Liver (tissue), 9 donors: ENCODE measurements around the gene AKAP13. TPM values are rescaled to one million over a fixed set of nuclear protein-coding genes. Genes with fewer than 3 reads are reported as not detected.
"Not testable (repeated sequence)": the region's sequence is repeated elsewhere in the genome, so short reads cannot be mapped to it uniquely, and the experiment has no call there.

ENCODE experiments used
- DNase-seq: peaks from one replicate; pipeline ENCODE4 v3.0.0-alpha.2; 2017; ENCODE audit warnings: low spot score
- H3K27ac ChIP-seq, 2 donors: one replicate each; pipeline ENCODE4 v1.7.0; 2013; ENCODE audit warnings: inconsistent platforms in 2 of 2, low read length in 2 of 2, control low read depth in 1 of 2, low read depth in 1 of 2, mild to moderate bottlenecking in 1 of 2
- H3K27me3 ChIP-seq, 4 donors: one replicate each; pipeline versions ENCODE4 v1.6.1 to v1.7.0; 2013; ENCODE audit warnings: low read length in 3 of 4, inconsistent platforms in 1 of 4, mild to moderate bottlenecking in 1 of 4, moderate library complexity in 1 of 4; ENCODE audit not compliant: control insufficient read depth in 4 of 4, insufficient read depth in 4 of 4
- H3K36me3 ChIP-seq, 4 donors: one replicate each; pipeline versions ENCODE4 v1.6.1 to v1.7.0; 2013; ENCODE audit warnings: low read length in 3 of 4, mild to moderate bottlenecking in 3 of 4, low read depth in 1 of 4, moderate library complexity in 1 of 4; ENCODE audit not compliant: control insufficient read depth in 4 of 4, insufficient read depth in 3 of 4
- H3K4me1 ChIP-seq, 4 donors: one replicate each; pipeline versions ENCODE4 v1.6.1 to v1.7.0; 2013; ENCODE audit warnings: low read length in 3 of 4, mild to moderate bottlenecking in 3 of 4, moderate library complexity in 1 of 4; ENCODE audit not compliant: control insufficient read depth in 4 of 4, insufficient read depth in 4 of 4
- H3K4me3 ChIP-seq, 3 donors: one replicate each; pipeline versions ENCODE4 v1.6.1 to v1.7.0; 2013; ENCODE audit warnings: low read length in 3 of 3, control low read depth in 1 of 3, low read depth in 1 of 3, mild to moderate bottlenecking in 1 of 3
- H3K9ac ChIP-seq, 2 donors: one replicate each; pipeline ENCODE4 v1.7.0; 2013; ENCODE audit warnings: low read length in 2 of 2, mild to moderate bottlenecking in 2 of 2, moderate library complexity in 2 of 2, control low read depth in 1 of 2, low read depth in 1 of 2
- H3K9me3 ChIP-seq, 4 donors: one replicate each; pipeline versions ENCODE4 v1.6.1 to v1.7.0; 2013; ENCODE audit warnings: low read length in 3 of 4; ENCODE audit not compliant: control insufficient read depth in 4 of 4
- FOXA2 ChIP-seq: IDR thresholded peaks from 2 replicates; pipeline ENCODE4 v1.6.1; 2016; ENCODE audit warnings: antibody characterized with exemption
- HNF4A ChIP-seq, 2 donors: conservative IDR thresholded peaks; 2 replicates each; pipeline ENCODE4 v1.6.1; 2016; ENCODE audit warnings: antibody characterized with exemption in 2 of 2, mild to moderate bottlenecking in 2 of 2
- MAX ChIP-seq: IDR thresholded peaks from 2 replicates; pipeline ENCODE4 v1.6.1; 2016; ENCODE audit warnings: antibody characterized with exemption
- RAD21 ChIP-seq, 2 donors: IDR thresholded peaks; 2 replicates each; pipeline ENCODE4 v1.6.1; 2016; ENCODE audit warnings: antibody characterized with exemption in 2 of 2, mild to moderate bottlenecking in 2 of 2
- RXRA ChIP-seq, 2 donors: IDR thresholded peaks; 2 replicates each; pipeline ENCODE4 v1.6.1; 2017 to 2018; ENCODE audit warnings: antibody characterized with exemption in 2 of 2, mild to moderate bottlenecking in 1 of 2
- SP1 ChIP-seq: IDR thresholded peaks from 2 replicates; pipeline ENCODE4 v1.6.1; 2018; ENCODE audit warnings: antibody characterized with exemption, mild to moderate bottlenecking
- YY1 ChIP-seq: IDR thresholded peaks from 2 replicates; pipeline ENCODE4 v1.6.1; 2016; ENCODE audit warnings: antibody characterized with exemption, mild to moderate bottlenecking
- WGBS: extraction: QIAGEN DNeasy Blood & Tissue Kit; methylation state at CpG from one replicate; pipeline ENCODE4 v1.1.7; 2013; 5-methylcytosine and 5-hydroxymethylcytosine counted together
- polyA plus RNA-seq, 2 donors: library from polyadenylated mRNA; stranded (reverse) in 1 of 2; unstranded in 1 of 2; fragments of 200-250 nt in 1 of 2; fragments of >200 nt in 1 of 2; fragmentation: Nextera tagmentation in 1 of 2; extraction: Ambion mirVana in 1 of 2; gene quantifications; one replicate each; pipeline versions ENCODE4 v1.2.1 to v1.2.3, GENCODE V29; 2013 to 2015
- total RNA-seq, 2 donors: library from RNA; depleted of rRNA; stranded (reverse); fragments of >200 nt; gene quantifications; one replicate each; pipeline ENCODE4 v1.2.3, GENCODE V29; 2014
- TF ChIP-seq, protein P1 (sequence below): IDR thresholded peaks from 2 replicates; pipeline ENCODE4 v1.6.1; 2016; ENCODE audit warnings: antibody characterized with exemption, mild to moderate bottlenecking
- donor health status: healthy.
- donor health status: healthy.
- donor health status: healthy.
- donor health status: healthy.
- donor health status: healthy.

The AKAP13 gene
- total and polyA plus RNA-seq, 4 donors = 18.6 to 92.3 (median 37.4) TPM

GRCh38 chr15:85344241-85344640 lies 36.2 kb upstream of the AKAP13 start:
- not testable (repeated sequence) for H3K27me3 ChIP-seq, H3K27ac ChIP-seq, H3K9ac ChIP-seq, H3K9me3 ChIP-seq, DNase-seq, H3K4me3 ChIP-seq, H3K36me3 ChIP-seq
- H3K4me1 ChIP-seq = peaks cover 4 to 36% (median 25%) of the 10 kb centered on the region in 4 donors
- WGBS = 97% methylated on average over 1 of the region's 1 CpG

- not testable (repeated sequence) for H3K27me3 ChIP-seq, H3K4me3 ChIP-seq, H3K27ac ChIP-seq, DNase-seq, H3K36me3 ChIP-seq, H3K9me3 ChIP-seq, H3K9ac ChIP-seq
- 41% methylated on average over 6 of the region's 6 CpGs for WGBS
- TF ChIP-seq RXRA (IDR thresholded peaks at IDR 0.05) (peak; percentile 57 to 84), SP1 (peak; percentile 36), MAX (peak; percentile 24), FOXA2 (peak; percentile 34), HNF4A (conservative IDR thresholded peaks at IDR 0.05) (peak; percentile 48 to 64), YY1 (peak; percentile 41), RAD21 (IDR thresholded peaks at IDR 0.05) (peak in 1 of 2 donors; percentile 10)
- TF ChIP-seq, protein P1, sequence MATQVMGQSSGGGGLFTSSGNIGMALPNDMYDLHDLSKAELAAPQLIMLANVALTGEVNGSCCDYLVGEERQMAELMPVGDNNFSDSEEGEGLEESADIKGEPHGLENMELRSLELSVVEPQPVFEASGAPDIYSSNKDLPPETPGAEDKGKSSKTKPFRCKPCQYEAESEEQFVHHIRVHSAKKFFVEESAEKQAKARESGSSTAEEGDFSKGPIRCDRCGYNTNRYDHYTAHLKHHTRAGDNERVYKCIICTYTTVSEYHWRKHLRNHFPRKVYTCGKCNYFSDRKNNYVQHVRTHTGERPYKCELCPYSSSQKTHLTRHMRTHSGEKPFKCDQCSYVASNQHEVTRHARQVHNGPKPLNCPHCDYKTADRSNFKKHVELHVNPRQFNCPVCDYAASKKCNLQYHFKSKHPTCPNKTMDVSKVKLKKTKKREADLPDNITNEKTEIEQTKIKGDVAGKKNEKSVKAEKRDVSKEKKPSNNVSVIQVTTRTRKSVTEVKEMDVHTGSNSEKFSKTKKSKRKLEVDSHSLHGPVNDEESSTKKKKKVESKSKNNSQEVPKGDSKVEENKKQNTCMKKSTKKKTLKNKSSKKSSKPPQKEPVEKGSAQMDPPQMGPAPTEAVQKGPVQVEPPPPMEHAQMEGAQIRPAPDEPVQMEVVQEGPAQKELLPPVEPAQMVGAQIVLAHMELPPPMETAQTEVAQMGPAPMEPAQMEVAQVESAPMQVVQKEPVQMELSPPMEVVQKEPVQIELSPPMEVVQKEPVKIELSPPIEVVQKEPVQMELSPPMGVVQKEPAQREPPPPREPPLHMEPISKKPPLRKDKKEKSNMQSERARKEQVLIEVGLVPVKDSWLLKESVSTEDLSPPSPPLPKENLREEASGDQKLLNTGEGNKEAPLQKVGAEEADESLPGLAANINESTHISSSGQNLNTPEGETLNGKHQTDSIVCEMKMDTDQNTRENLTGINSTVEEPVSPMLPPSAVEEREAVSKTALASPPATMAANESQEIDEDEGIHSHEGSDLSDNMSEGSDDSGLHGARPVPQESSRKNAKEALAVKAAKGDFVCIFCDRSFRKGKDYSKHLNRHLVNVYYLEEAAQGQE = peak; percentile 31
- peaks cover 4 to 37% (median 25%) of the 10 kb centered on the region in 4 donors for H3K4me1 ChIP-seq
These were observed 35.7 kb upstream of the AKAP13 start for GRCh38 chr15:85344653-85345114.

DNA sequence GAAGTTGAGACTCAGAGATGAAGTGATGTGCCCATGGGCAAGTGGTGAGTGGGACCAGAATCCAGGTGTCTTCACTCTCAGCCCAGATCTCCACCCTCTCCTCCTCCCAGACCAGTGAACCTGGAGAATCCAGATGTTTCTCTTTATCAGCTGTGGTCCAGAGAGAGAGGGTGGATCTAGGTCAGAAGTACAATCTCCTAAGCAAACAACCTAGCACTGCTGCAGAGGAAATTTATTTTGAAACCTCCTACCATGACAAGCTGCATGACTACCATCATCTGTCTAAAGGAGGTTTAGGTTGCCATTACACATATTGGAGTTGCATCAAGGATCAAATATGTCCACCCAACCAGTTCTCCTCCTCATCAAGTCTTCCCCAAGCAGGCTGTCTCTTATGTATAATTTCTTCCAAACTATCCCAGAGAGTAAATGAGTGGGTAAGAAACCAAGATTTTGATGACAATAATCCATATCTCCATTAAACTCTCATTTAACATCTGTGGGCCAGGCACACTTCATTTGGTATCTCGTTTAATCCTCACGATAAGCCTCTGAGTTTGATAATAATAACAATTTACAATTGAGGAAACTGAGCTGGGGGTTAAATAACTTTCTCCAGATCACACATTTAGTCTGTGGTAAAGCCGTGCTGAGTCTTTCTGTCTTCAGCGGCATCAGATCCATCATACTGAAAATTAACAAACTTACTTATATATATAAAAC lies 35.0 kb upstream of the AKAP13 start:
- not testable (repeated sequence) for H3K9me3 ChIP-seq, DNase-seq, H3K4me3 ChIP-seq, H3K27me3 ChIP-seq, H3K9ac ChIP-seq, H3K36me3 ChIP-seq
- peak overlapping the region; percentile 20 to 46 for H3K27ac ChIP-seq
- WGBS = 93% methylated on average over 4 of the region's 4 CpGs
- peak in 1 of 2 donors; percentile 14 for TF ChIP-seq HNF4A (conservative IDR thresholded peaks at IDR 0.05)
- peaks cover 4 to 37% (median 25%) of the 10 kb centered on the region in 4 donors for H3K4me1 ChIP-seq
